Brain microvascular endothelial cell (primary cell): ENCODE results near the gene HRH1.
"Not testable (repeated sequence)": the region's sequence is repeated elsewhere in the genome, so short reads cannot be mapped to it uniquely, and the experiment has no call there.

ENCODE experiments used
- DNase-seq: peaks from one replicate; pipeline ENCODE4 v3.0.0-alpha.2; 2020
- H3K27ac ChIP-seq: fragments of 250-450 bp; sonication (Bioruptor Pico); 2 replicates; pipeline ENCODE4 v1.5.1; 2020; ENCODE audit warnings: mild to moderate bottlenecking, moderate library complexity
- H3K27me3 ChIP-seq: fragments of 250-450 bp; sonication (Bioruptor Pico); replicated peaks from 2 replicates; pipeline ENCODE4 v1.5.1; 2020; ENCODE audit warnings: mild to moderate bottlenecking
- H3K36me3 ChIP-seq: fragments of 250-450 bp; sonication (Bioruptor Pico); replicated peaks from 2 replicates; pipeline ENCODE4 v1.5.1; 2020; ENCODE audit warnings: mild to moderate bottlenecking
- H3K4me3 ChIP-seq: 2 replicates; pipeline ENCODE4 v1.5.1; 2011; ENCODE audit warnings: low read depth, mild to moderate bottlenecking, control low read depth, low read length, moderate library complexity
- CTCF ChIP-seq: IDR thresholded peaks from 2 replicates; pipeline ENCODE4 v1.5.1; 2011; ENCODE audit warnings: low read depth, mild to moderate bottlenecking, moderate library complexity, low read length, control low read depth, inconsistent platforms; ENCODE audit errors: missing control alignments
- in situ Hi-C: cut with HindIII; loops from 2 replicates; pipeline ENCODE4 v1.10.0; 2017; ENCODE audit warnings: low sequenced_read_pairs, low pct_ligation_motif_present

Gene HRH1

GRCh38 chr3:11250902-11251806 lies 96.9 kb downstream of the HRH1 start:
- no peak overlapping the region for H3K27ac ChIP-seq

GRCh38 chr3:11251807-11252176 lies 97.5 kb downstream of the HRH1 start:
- Histone ChIP-seq H3K27me3 (no peaks in the 10 kb centered on the region), H3K4me3 (no peak overlapping the region), H3K27ac (no peak overlapping the region), H3K36me3 (no peaks in the 10 kb centered on the region)
- TF ChIP-seq CTCF, result no peak
- in situ Hi-C loops, result no loop called here
- no peak for DNase-seq

More at GRCh38 chr3:11250902-11251806, 96.9 kb downstream of the HRH1 start:
- no peak for DNase-seq
- H3K27me3 ChIP-seq, result no peaks in the 10 kb centered on the region
- in situ Hi-C loops, result no loop called here
- H3K36me3 ChIP-seq, result no peaks in the 10 kb centered on the region
- TF ChIP-seq CTCF, result no peak
- H3K4me3 ChIP-seq, result no peak overlapping the region

GRCh38 chr3:11254876-11255275 lies 100.6 kb downstream of the HRH1 start:
- in situ Hi-C loops, result no loop called here

GRCh38 chr3:11255537-11255936 lies 101.2 kb downstream of the HRH1 start:
- H3K27ac ChIP-seq, in situ Hi-C loops: not testable (repeated sequence)

More at GRCh38 chr3:11254876-11255275, 100.6 kb downstream of the HRH1 start:
- H3K4me3 ChIP-seq, result no peak overlapping the region
- TF ChIP-seq CTCF, result no peak
- DNase-seq, result no peak
- no peaks in the 10 kb centered on the region for H3K27me3 ChIP-seq
- peaks cover 8% of the 10 kb centered on the region for H3K36me3 ChIP-seq
- H3K27ac ChIP-seq, result no peak overlapping the region

GRCh38 chr3:11258958-11259357 lies 104.7 kb downstream of the HRH1 start:
- H3K27ac ChIP-seq, result no peak overlapping the region
- no peaks in the 10 kb centered on the region for H3K27me3 ChIP-seq
- peaks cover 11% of the 10 kb centered on the region for H3K36me3 ChIP-seq
- in situ Hi-C loops, result no loop called here
- TF ChIP-seq CTCF, result peak; percentile 28
- H3K4me3 ChIP-seq, result no peak overlapping the region
- no peak for DNase-seq

More at GRCh38 chr3:11255537-11255936, 101.2 kb downstream of the HRH1 start:
- H3K27me3 ChIP-seq, H3K4me3 ChIP-seq, H3K36me3 ChIP-seq, DNase-seq: not testable (repeated sequence)

GRCh38 chr3:11260460-11260859 lies 106.2 kb downstream of the HRH1 start:
- in situ Hi-C loops, result no loop called here
- Histone ChIP-seq H3K27me3 (no peaks in the 10 kb centered on the region), H3K36me3 (peaks cover 11% of the 10 kb centered on the region), H3K4me3 (no peak overlapping the region), H3K27ac (no peak overlapping the region)
- DNase-seq, result no peak
- no peak for TF ChIP-seq CTCF
